ENCODE data around the gene CYFIP1.
A peak's percentile ranks its signal among the peaks of the same experiment; 100 is the strongest.

DNA sequence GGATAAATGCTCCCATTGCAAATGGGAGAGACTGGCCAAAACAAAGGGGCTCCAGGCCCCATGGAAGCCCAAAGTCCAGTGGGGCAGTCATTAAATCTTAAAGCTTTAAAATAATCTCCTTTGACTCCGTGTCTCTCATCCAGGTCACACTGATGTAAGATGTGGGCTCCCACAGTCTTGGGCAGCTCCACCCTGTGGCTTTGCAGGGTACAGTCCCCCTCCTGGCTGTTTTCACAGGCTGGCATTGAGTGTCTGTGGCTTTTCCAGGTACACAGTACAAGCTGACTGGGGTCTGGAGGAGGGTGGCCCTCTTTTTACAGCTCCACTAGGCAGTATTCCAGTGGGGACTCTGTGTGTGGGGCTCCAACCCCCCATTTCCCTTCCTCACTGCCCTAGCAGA lies 95.8 kb downstream of the CYFIP1 start:
- TF ChIP-seq, protein P1, sequence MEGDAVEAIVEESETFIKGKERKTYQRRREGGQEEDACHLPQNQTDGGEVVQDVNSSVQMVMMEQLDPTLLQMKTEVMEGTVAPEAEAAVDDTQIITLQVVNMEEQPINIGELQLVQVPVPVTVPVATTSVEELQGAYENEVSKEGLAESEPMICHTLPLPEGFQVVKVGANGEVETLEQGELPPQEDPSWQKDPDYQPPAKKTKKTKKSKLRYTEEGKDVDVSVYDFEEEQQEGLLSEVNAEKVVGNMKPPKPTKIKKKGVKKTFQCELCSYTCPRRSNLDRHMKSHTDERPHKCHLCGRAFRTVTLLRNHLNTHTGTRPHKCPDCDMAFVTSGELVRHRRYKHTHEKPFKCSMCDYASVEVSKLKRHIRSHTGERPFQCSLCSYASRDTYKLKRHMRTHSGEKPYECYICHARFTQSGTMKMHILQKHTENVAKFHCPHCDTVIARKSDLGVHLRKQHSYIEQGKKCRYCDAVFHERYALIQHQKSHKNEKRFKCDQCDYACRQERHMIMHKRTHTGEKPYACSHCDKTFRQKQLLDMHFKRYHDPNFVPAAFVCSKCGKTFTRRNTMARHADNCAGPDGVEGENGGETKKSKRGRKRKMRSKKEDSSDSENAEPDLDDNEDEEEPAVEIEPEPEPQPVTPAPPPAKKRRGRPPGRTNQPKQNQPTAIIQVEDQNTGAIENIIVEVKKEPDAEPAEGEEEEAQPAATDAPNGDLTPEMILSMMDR (IDR thresholded peaks at IDR 0.05), result peak in 1 of 6 experiments; percentile 9
- no peak for TF ChIP-seq POLR2A (IDR thresholded peaks at IDR 0.05)
